Thoracic aorta (tissue), 2 donors: ENCODE measurements around the gene NEBL. TPM values are rescaled to one million over a fixed set of nuclear protein-coding genes. Genes with fewer than 3 reads are reported as not detected.

Source experiments
- ATAC-seq: fragments of 150-250 bp; one replicate; pipeline ENCODE4 v1.8.0; 2017; ENCODE audit warnings: low read depth; ENCODE audit not compliant: insufficient number of reproducible peaks, low FRiP score
- DNase-seq: peaks from one replicate; pipeline ENCODE4 v3.0.0-alpha.2; 2020; ENCODE audit warnings: low spot score
- H3K27ac ChIP-seq, 2 donors: fragments of 200-600 bp; sonication (generic); 1 replicate in 1 of 2; 2 replicates in 1 of 2; pipeline ENCODE4 v1.5.1; 2016; ENCODE audit warnings: mild to moderate bottlenecking in 2 of 2, moderate library complexity in 2 of 2
- H3K27me3 ChIP-seq: fragments of 200-600 bp; sonication (generic); replicated peaks from 2 replicates; pipeline ENCODE4 v1.6.0; 2016; ENCODE audit warnings: mild to moderate bottlenecking; ENCODE audit not compliant: insufficient read depth
- H3K36me3 ChIP-seq: fragments of 200-600 bp; sonication (generic); one replicate; pipeline ENCODE4 v1.5.1; 2016
- H3K4me1 ChIP-seq, 2 donors: fragments of 200-600 bp; sonication (generic); 1 replicate in 1 of 2; 2 replicates in 1 of 2; pipeline versions ENCODE4 v1.5.1 to v1.6.0; 2016; ENCODE audit warnings: low read depth in 2 of 2, mild to moderate bottlenecking in 1 of 2; ENCODE audit not compliant: control insufficient read depth in 1 of 2
- H3K4me3 ChIP-seq: fragments of 200-600 bp; sonication (generic); 2 replicates; pipeline ENCODE4 v1.5.1; 2016; ENCODE audit warnings: mild to moderate bottlenecking
- H3K9me3 ChIP-seq: fragments of 200-600 bp; sonication (generic); 2 replicates; pipeline ENCODE4 v1.5.1; 2016
- total RNA-seq, 2 donors: library from RNA; depleted of rRNA; stranded (reverse); fragments of >200 nt; gene quantifications; one replicate each; pipeline versions ENCODE4 v1.1.0 to v1.2.3, GENCODE V29; 2016
- TF ChIP-seq, protein P1 (sequence below): fragments of 200-600 bp; sonication (generic); IDR thresholded peaks from one replicate; pipeline ENCODE4 v1.5.1; 2019; ENCODE audit warnings: antibody characterized with exemption

The NEBL gene
- total RNA-seq, 2 donors from 2014 or later, result 1.4 to 4.7 TPM

DNA sequence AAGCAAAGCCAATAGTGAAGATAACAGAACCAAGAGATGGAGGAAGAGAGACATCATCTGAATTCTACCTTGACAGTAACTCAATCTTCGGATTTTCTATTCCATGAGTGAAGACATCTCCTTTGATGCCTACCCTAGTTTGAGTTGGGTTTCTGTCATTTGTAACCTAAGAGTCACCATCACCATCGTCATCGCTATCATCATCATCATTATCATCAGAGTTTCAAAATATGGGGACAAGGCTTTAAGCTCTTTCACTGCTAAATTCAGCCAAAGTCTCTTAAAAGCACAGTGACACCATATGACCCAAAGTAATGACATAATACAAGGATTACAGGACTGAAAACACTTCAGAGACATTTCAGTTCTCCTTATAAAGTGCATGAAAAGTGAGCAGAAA lies 57.2 kb downstream of the NEBL start:
- ATAC-seq, result no peak
- H3K27me3 ChIP-seq, result no peaks in the 10 kb centered on the region

DNA sequence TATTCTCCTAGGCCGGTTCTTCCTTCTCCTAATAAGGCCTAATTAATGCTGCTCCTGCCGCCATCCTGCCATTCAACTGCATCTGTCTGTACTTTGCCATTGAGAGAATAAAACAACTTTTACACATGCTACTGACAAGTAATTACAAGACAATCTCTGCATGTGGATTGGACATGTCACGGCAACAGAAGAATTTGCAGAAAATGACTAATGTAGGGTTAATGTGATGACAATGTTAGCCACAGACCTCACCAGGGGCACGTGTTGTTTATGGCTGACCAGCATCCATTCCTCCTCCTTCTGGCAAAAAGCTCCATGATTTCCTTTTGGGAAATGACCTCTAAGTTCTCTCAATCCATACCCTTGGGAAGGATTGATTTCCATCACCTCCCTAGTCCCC lies 58.0 kb downstream of the NEBL start:
- H3K9me3 ChIP-seq, result peaks cover 11% of the 10 kb centered on the region
- no peaks in the 10 kb centered on the region for H3K36me3 ChIP-seq
- TF ChIP-seq, protein P1, sequence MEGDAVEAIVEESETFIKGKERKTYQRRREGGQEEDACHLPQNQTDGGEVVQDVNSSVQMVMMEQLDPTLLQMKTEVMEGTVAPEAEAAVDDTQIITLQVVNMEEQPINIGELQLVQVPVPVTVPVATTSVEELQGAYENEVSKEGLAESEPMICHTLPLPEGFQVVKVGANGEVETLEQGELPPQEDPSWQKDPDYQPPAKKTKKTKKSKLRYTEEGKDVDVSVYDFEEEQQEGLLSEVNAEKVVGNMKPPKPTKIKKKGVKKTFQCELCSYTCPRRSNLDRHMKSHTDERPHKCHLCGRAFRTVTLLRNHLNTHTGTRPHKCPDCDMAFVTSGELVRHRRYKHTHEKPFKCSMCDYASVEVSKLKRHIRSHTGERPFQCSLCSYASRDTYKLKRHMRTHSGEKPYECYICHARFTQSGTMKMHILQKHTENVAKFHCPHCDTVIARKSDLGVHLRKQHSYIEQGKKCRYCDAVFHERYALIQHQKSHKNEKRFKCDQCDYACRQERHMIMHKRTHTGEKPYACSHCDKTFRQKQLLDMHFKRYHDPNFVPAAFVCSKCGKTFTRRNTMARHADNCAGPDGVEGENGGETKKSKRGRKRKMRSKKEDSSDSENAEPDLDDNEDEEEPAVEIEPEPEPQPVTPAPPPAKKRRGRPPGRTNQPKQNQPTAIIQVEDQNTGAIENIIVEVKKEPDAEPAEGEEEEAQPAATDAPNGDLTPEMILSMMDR, result no peak
- H3K27me3 ChIP-seq, result no peaks in the 10 kb centered on the region
- H3K27ac ChIP-seq, result no peak overlapping the region
- no peak for ATAC-seq
- H3K4me1 ChIP-seq, result no peaks in the 10 kb centered on the region
- no peak for DNase-seq
- H3K4me3 ChIP-seq, result no peak overlapping the region

More for the DNA sequence above, 57.2 kb downstream of the NEBL start:
- peaks cover 11% of the 10 kb centered on the region for H3K9me3 ChIP-seq
- H3K27ac ChIP-seq, result no peak overlapping the region
- H3K36me3 ChIP-seq, result no peaks in the 10 kb centered on the region
- no peak for DNase-seq
- no peak overlapping the region for H3K4me3 ChIP-seq
- TF ChIP-seq, protein P1, result no peak
- peaks cover 0 to 5% of the 10 kb centered on the region in 2 donors for H3K4me1 ChIP-seq

DNA sequence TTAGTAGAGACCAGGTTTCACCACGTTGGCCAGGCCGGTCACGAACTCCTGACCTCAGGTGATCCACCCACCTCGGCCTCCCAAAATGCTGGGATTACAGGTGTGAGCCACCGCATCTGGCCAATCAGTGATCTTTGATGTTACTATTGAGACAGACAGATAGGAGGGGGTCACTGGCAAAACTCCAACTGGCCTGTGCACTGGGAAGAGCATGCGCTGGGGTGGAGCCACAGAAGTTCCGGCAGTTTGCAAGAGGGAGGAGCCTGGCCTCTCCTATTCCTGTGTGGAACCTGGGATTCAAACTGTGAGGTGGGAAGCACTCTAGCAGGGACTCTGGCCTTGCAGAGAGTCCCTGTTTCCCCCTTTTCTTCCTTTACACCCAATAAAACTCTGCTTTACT lies 60.7 kb downstream of the NEBL start:
- Histone ChIP-seq H3K4me3 (no peak overlapping the region), H3K9me3 (peaks cover 11% of the 10 kb centered on the region), H3K4me1 (no peaks in the 10 kb centered on the region), H3K27me3 (no peaks in the 10 kb centered on the region), H3K27ac (no peak overlapping the region), H3K36me3 (no peaks in the 10 kb centered on the region)
- TF ChIP-seq, protein P1, result no peak
- DNase-seq (no peak), ATAC-seq (no peak)

DNA sequence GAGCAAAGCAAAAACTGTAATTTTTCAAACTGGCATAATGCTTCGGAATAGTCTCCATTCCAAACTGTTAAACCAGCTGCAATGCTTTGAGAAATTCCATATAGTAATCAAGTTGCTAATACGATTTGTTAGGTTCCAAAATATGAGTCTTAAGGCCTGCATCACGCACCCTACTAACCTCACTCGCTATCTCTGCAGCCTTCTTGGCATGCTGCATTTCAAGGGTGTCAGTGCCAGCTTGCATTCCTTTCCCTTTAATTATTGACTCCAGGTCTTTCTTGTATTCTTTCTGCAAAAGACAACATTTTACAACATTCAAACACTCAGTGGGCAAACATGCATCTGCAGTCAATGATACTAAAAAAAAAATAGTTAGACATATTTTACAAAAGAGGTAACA lies 61.8 kb downstream of the NEBL start:
- no peaks in the 10 kb centered on the region for H3K36me3 ChIP-seq
- H3K27me3 ChIP-seq, result no peaks in the 10 kb centered on the region
- ATAC-seq, result no peak

DNA sequence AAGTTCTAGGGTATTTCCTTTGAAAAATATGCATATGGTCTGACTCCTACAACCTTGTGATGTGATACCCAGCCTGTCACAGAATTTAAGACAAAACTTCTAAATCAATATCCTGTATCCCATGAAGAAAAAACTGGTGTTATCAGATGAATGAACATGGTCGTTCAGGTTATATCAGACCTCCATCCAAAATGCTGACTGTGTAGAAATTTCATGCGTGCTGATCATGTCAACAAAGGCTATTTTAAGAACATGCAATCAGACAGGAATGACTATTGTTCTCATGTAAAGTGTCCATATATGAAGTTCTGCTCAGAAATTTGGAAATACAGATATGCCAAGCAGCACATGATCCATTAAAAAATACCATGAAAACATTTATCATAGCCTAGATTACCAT lies 62.3 kb downstream of the NEBL start:
- Histone ChIP-seq H3K4me1 (no peaks in the 10 kb centered on the region), H3K4me3 (no peak overlapping the region), H3K36me3 (no peaks in the 10 kb centered on the region), H3K27ac (no peak overlapping the region), H3K9me3 (peaks cover 11% of the 10 kb centered on the region), H3K27me3 (no peaks in the 10 kb centered on the region)
- ATAC-seq (no peak), DNase-seq (no peak)
- TF ChIP-seq, protein P1, result no peak

More for the DNA sequence above, 61.8 kb downstream of the NEBL start:
- Histone ChIP-seq H3K27ac (no peak overlapping the region), H3K9me3 (peaks cover 11% of the 10 kb centered on the region), H3K4me3 (no peak overlapping the region), H3K4me1 (no peaks in the 10 kb centered on the region)
- no peak for DNase-seq
- TF ChIP-seq, protein P1, result no peak
